GM20000 (cell line): ENCODE measurements around the gene LRRC18.

Experiments
- DNase-seq: peaks from one replicate; pipeline ENCODE4 v3.0.0; 2012; ENCODE audit warnings: low spot score
- CTCF ChIP-seq: IDR thresholded peaks from 2 replicates; pipeline ENCODE4 v1.5.1; 2012; ENCODE audit warnings: mild to moderate bottlenecking, control low read depth; ENCODE audit errors: extremely low read depth, missing control alignments

The LRRC18 gene

GRCh38 chr10:48890888-48891850, 48.5 kb downstream of the LRRC18 start:
- no peak for TF ChIP-seq CTCF
- DNase-seq = no peak

- TF ChIP-seq CTCF = no peak
- DNase-seq = no peak
Observed at GRCh38 chr10:48887982-48888381, 51.7 kb downstream of the LRRC18 start.

- DNase-seq = no peak
- TF ChIP-seq CTCF = no peak
Observed at GRCh38 chr10:48885376-48885775, 54.3 kb downstream of the LRRC18 start.

GRCh38 chr10:48884179-48885045, 55.2 kb downstream of the LRRC18 start:
- DNase-seq = no peak
- TF ChIP-seq CTCF = no peak

GRCh38 chr10:48883701-48884100, 55.9 kb downstream of the LRRC18 start:
- no peak for DNase-seq
- no peak for TF ChIP-seq CTCF

- no peak for DNase-seq
- no peak for TF ChIP-seq CTCF
Observed at GRCh38 chr10:48882881-48883280, 56.8 kb downstream of the LRRC18 start.

GRCh38 chr10:48881937-48882336, 57.7 kb downstream of the LRRC18 start:
- no peak for TF ChIP-seq CTCF
- no peak for DNase-seq
